K562 (cell line): Measurements from ENCODE around the gene YJEFN3. TPM values are rescaled to one million over a fixed set of nuclear protein-coding genes. Genes with fewer than 3 reads are reported as not detected.

Source experiments
- CBFA2T3 ChIP-seq: fragments of 450-650 bp; IDR thresholded peaks from 2 replicates; pipeline ENCODE4 v1.6.1; 2017
- E2F6 ChIP-seq, 2 experiments: IDR thresholded peaks; 2 replicates each; pipeline ENCODE4 v1.6.1; 2011; ENCODE audit warnings: borderline replicate concordance in 1 of 2, control low read depth in 1 of 2, low read depth in 1 of 2, low read length in 1 of 2, mild to moderate bottlenecking in 1 of 2, mixed read lengths in 1 of 2, moderate library complexity in 1 of 2; ENCODE audit not compliant: insufficient read depth in 1 of 2, insufficient read length in 1 of 2, poor library complexity in 1 of 2, severe bottlenecking in 1 of 2; ENCODE audit errors: extremely low read depth in 1 of 2
- FOS ChIP-seq: IDR thresholded peaks from 3 replicates; pipeline ENCODE4 v1.6.1; 2011; ENCODE audit not compliant: insufficient read length; ENCODE audit errors: extremely low read depth
- HNRNPLL ChIP-seq: fragments of 200-400 bp; formaldehyde crosslinking; IDR thresholded peaks from 2 replicates; pipeline ENCODE4 v1.6.1; 2017; ENCODE audit warnings: low read length, low read depth, mild to moderate bottlenecking; ENCODE audit not compliant: poor library complexity, severe bottlenecking
- MAZ ChIP-seq, 2 experiments: fragments of 450-650 bp in 1 of 2; sonication (generic) in 1 of 2; formaldehyde crosslinking; IDR thresholded peaks in 1 of 2; conservative IDR thresholded peaks in 1 of 2; 2 replicates each; pipeline versions ENCODE4 v1.4.0 to v1.5.0; 2020; ENCODE audit warnings: mild to moderate bottlenecking in 1 of 2, missing genetic modification reagents in 1 of 2
- MYC ChIP-seq, 2 experiments: fragments of 250-450 bp in 1 of 2; sonication (Bioruptor Pico) in 1 of 2; IDR thresholded peaks; 2 replicates each; pipeline versions ENCODE4 v1.5.1 to v1.6.1; 2012 to 2021; ENCODE audit warnings: low read depth in 2 of 2, borderline replicate concordance in 1 of 2, improper control_type of control experiment in 1 of 2, low read length in 1 of 2, mild to moderate bottlenecking in 1 of 2, moderate library complexity in 1 of 2
- NUFIP1 ChIP-seq: fragments of 450-650 bp; IDR thresholded peaks from 2 replicates; pipeline ENCODE4 v1.6.1; 2018; ENCODE audit not compliant: partially characterized antibody
- SMAD1 ChIP-seq: fragments of 150-350 bp; IDR thresholded peaks from 2 replicates; pipeline ENCODE4 v1.6.1; 2014; ENCODE audit warnings: low read length, low read depth; ENCODE audit not compliant: partially characterized antibody
- ZFX ChIP-seq: sonication (generic); formaldehyde crosslinking; IDR thresholded peaks from 2 replicates; pipeline ENCODE4 v1.8.0; 2022; ENCODE audit warnings: mild to moderate bottlenecking, missing genetic modification reagents, moderate library complexity
- ZKSCAN1 ChIP-seq: fragments of 150-350 bp; IDR thresholded peaks from 2 replicates; pipeline ENCODE4 v1.6.1; 2016; ENCODE audit warnings: low read depth, low read length
- ZNF121 ChIP-seq: sonication (generic); formaldehyde crosslinking; conservative IDR thresholded peaks from 2 replicates; pipeline ENCODE4 v1.8.0; 2022; ENCODE audit warnings: missing genetic modification reagents
- ZNF124 ChIP-seq: sonication (generic); formaldehyde crosslinking; IDR thresholded peaks from 2 replicates; pipeline ENCODE4 v1.8.1; 2022; ENCODE audit warnings: missing genetic modification reagents
- ZNF165 ChIP-seq: fragments of 250-450 bp; sonication (Bioruptor Pico); IDR thresholded peaks from 2 replicates; pipeline ENCODE4 v1.4.0; 2020; ENCODE audit warnings: borderline replicate concordance
- polyA plus RNA-seq, 8 experiments: library from polyadenylated mRNA; depleted of rRNA in 4 of 8; stranded (reverse) in 5 of 8; unstranded in 3 of 8; fragments of >200 nt; fragmentation: Nextera tagmentation in 2 of 8; fragmentation: Illumina TruSeq in 1 of 8; extraction: Ambion mirVana in 2 of 8; extraction: Trizol in 1 of 8; gene quantifications; 2 replicates each; pipeline versions ENCODE4 v1.2.1 to v1.2.3, GENCODE V29; 2011 to 2014; ENCODE audit warnings: inconsistent platforms in 1 of 8, missing spikeins in 1 of 8
- total RNA-seq, 7 experiments: library from RNA; depleted of rRNA in 6 of 7; stranded (reverse); fragments of >200 nt in 6 of 7; fragmentation: Illumina TruSeq in 2 of 7; extraction: Trizol in 2 of 7; gene quantifications; 2 replicates each; pipeline versions ENCODE4 v1.2.1 to v1.2.3, GENCODE V29; 2011 to 2021; ENCODE audit warnings: low replicate concordance in 1 of 7
- TF ChIP-seq, protein P1 (sequence below): IDR thresholded peaks from 2 replicates; pipeline ENCODE4 v1.6.1; 2014; ENCODE audit warnings: antibody characterized with exemption
- TF ChIP-seq, protein P2 (sequence below), 2 experiments: fragments of 450-650 bp; formaldehyde crosslinking in 1 of 2; IDR thresholded peaks; 2 replicates each; pipeline versions ENCODE4 v1.4.0 to v1.6.1; 2014 to 2020; ENCODE audit warnings: mild to moderate bottlenecking in 2 of 2, borderline replicate concordance in 1 of 2, low read depth in 1 of 2

The YJEFN3 gene
- total and polyA plus RNA-seq, 9 of the 15 experiments (the other 6 are each of a cell fraction or from before 2014, with no cell fraction given): 0.04 to 5.8 (median 1.3) TPM; not detected in 1

DNA sequence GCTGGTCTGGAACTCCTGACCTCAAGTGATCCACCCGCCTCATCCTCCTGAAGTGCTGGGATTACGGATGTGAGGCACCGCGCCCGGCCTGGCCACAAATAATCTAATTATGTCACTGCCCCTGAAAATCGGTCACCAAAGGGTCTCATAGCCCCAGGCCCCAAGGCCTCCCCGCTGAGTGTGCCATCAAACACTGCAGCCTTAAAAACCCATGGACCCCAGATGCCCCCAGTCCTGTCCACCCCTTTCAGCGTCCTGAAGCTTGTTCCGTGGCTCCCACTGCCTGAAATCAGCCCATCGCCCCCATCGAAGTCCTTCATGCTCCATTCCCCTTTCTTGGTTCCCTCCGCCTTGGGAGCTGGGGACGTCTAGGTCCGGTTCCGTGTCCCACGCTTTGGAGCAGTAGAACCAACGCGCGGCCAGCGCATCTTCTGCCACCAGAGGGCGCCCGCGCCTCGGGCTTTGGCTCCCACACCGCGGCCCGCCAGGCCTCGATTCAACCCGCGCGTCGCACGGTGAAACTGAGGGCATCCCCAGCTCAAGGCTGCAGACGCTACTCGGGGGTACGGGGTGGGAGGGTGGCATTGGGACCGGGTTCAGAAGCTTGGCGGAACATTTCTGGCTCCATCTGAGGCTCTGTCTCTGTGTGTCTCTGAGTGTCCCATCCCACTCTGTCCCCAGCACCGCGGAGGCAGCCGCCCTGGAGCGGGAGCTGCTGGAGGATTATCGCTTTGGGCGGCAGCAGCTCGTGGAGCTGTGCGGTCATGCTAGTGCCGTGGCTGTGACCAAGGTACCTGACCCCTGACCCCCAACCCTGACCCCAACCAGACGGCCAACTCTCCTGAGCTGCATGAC is 3.5 kb downstream of the YJEFN3 start (continued):
- TF ChIP-seq, protein P1, sequence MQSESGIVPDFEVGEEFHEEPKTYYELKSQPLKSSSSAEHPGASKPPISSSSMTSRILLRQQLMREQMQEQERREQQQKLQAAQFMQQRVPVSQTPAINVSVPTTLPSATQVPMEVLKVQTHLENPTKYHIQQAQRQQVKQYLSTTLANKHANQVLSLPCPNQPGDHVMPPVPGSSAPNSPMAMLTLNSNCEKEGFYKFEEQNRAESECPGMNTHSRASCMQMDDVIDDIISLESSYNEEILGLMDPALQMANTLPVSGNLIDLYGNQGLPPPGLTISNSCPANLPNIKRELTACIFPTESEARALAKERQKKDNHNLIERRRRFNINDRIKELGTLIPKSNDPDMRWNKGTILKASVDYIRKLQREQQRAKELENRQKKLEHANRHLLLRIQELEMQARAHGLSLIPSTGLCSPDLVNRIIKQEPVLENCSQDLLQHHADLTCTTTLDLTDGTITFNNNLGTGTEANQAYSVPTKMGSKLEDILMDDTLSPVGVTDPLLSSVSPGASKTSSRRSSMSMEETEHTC: no peak
- TF ChIP-seq ZNF165 (CRISPR knock-in tag) (no peak), ZNF121 (CRISPR knock-in tag) (no peak), E2F6 (IDR thresholded peaks at IDR 0.05; ENCODE audit: borderline replicate concordance in 1 of 2, extremely low read depth in 1 of 2, insufficient read depth in 1 of 2, insufficient read length in 1 of 2, low read depth in 1 of 2, low read length in 1 of 2, poor library complexity in 1 of 2, severe bottlenecking in 1 of 2) (peak; percentile 43 to 73), MYC (IDR thresholded peaks at IDR 0.05; ENCODE audit: low read depth, low read length) (peak; percentile 62), MYC (CRISPR knock-in tag; IDR thresholded peaks at IDR 0.05; ENCODE audit: borderline replicate concordance, low read depth) (no peak), SMAD1 (no peak), FOS (no peak), MAZ (CRISPR knock-in tag; conservative IDR thresholded peaks at IDR 0.05 in 1 of 2, IDR thresholded peaks at IDR 0.05 in 1 of 2) (peak in 1 of 2 experiments; percentile 37; a peak in 1 of 4 replicates), ZKSCAN1 (no peak), NUFIP1 (no peak), CBFA2T3 (no peak), ZNF124 (CRISPR knock-in tag) (no peak), ZFX (peak; percentile 59), HNRNPLL (no peak)
- TF ChIP-seq, protein P2, sequence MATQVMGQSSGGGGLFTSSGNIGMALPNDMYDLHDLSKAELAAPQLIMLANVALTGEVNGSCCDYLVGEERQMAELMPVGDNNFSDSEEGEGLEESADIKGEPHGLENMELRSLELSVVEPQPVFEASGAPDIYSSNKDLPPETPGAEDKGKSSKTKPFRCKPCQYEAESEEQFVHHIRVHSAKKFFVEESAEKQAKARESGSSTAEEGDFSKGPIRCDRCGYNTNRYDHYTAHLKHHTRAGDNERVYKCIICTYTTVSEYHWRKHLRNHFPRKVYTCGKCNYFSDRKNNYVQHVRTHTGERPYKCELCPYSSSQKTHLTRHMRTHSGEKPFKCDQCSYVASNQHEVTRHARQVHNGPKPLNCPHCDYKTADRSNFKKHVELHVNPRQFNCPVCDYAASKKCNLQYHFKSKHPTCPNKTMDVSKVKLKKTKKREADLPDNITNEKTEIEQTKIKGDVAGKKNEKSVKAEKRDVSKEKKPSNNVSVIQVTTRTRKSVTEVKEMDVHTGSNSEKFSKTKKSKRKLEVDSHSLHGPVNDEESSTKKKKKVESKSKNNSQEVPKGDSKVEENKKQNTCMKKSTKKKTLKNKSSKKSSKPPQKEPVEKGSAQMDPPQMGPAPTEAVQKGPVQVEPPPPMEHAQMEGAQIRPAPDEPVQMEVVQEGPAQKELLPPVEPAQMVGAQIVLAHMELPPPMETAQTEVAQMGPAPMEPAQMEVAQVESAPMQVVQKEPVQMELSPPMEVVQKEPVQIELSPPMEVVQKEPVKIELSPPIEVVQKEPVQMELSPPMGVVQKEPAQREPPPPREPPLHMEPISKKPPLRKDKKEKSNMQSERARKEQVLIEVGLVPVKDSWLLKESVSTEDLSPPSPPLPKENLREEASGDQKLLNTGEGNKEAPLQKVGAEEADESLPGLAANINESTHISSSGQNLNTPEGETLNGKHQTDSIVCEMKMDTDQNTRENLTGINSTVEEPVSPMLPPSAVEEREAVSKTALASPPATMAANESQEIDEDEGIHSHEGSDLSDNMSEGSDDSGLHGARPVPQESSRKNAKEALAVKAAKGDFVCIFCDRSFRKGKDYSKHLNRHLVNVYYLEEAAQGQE (IDR thresholded peaks at IDR 0.05; ENCODE audit: borderline replicate concordance): peak; percentile 83
- TF ChIP-seq, protein P2 (CRISPR knock-in tag; IDR thresholded peaks at IDR 0.05; ENCODE audit: low read depth): no peak
